Measurements from ENCODE around the gene SRPK3.

DNA sequence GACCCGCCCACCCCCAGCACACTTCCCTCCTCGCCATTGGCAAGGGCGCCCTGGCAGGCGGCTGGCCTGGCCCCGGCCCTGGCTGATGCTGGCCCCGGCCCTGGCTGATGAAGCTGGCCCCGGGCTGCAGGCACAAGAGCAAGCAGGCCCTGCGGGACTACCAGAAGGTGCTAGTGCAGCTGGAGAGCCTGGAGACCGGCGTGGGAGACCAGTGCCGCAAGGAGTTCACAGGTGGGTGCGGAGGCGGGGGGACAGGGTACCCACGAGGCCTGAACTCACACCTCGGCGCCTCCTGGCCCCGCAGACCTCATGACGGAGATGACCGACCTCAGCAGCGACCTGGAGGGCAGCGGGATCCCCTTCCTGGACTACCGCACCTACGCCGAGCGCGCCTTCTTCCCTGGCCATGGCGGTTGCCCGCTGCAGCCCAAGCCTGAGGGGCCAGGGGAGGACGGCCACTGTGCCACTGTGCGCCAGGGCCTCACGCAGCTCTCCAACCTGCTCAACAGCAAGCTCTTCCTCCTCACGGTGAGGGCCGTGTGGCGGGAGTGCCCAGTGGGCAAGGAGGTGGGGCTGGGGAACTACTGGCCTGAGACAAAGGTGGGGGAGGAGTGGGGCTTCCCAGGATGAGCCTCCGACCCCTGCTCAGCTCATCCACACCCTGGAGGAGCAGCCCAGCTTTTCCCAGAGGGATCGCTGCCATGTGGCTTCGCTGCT, 6.1 kb upstream of the SRPK3 start:
- TF ChIP-seq POLR2AphosphoS5 (IDR thresholded peaks at IDR 0.05), result no peak
- TF ChIP-seq, protein P1, sequence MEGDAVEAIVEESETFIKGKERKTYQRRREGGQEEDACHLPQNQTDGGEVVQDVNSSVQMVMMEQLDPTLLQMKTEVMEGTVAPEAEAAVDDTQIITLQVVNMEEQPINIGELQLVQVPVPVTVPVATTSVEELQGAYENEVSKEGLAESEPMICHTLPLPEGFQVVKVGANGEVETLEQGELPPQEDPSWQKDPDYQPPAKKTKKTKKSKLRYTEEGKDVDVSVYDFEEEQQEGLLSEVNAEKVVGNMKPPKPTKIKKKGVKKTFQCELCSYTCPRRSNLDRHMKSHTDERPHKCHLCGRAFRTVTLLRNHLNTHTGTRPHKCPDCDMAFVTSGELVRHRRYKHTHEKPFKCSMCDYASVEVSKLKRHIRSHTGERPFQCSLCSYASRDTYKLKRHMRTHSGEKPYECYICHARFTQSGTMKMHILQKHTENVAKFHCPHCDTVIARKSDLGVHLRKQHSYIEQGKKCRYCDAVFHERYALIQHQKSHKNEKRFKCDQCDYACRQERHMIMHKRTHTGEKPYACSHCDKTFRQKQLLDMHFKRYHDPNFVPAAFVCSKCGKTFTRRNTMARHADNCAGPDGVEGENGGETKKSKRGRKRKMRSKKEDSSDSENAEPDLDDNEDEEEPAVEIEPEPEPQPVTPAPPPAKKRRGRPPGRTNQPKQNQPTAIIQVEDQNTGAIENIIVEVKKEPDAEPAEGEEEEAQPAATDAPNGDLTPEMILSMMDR (IDR thresholded peaks at IDR 0.05; ENCODE audit: poor library complexity, severe bottlenecking), result no peak
